Activated CD4-positive, alpha-beta T cell treated with anti-CD3 and anti-CD28 coated beads, Interleukin-2, amount 50 U/mL, for 4 hours (primary cell): Measurements from ENCODE around the gene MYOM1.
"Not testable (repeated sequence)": the region's sequence is repeated elsewhere in the genome, so short reads cannot be mapped to it uniquely, and the experiment has no call there.

Experiments
- DNase-seq, 2 experiments: peaks; one replicate each; pipeline ENCODE4 v3.0.0-alpha.2; 2020

The MYOM1 gene

DNA sequence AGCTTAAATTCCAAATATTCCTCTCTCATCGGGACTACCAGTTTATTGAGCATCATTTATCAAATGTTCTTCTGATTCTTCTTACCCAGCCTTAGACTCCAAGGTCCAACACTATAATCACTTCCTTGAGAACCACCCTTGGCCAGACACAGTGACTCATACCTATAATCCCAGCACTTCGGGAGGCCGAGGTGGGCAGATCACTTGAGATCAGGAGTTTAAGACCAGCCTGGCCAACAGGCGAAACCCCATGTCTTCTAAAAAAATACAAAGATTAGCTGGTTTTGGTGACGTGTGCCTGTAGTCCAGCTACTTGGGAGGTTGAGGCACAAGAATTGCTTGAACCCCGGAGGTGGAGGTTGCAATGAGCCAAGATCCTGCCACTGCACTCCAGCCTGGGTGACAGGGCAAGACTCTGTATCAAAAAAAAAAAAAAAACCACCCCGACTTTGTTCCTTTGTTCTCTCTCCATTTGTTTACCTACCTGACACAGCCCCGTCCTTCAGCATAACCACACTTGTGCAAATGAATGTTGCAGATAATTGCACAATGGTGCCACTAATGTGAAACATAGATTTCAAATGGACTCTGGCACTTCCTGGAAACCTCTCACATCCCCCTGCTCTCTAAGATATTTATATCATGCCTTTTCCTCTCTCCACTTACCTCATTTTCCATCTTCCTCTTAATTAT is 167.9 kb downstream of the MYOM1 start:
- DNase-seq, result no peak

DNA sequence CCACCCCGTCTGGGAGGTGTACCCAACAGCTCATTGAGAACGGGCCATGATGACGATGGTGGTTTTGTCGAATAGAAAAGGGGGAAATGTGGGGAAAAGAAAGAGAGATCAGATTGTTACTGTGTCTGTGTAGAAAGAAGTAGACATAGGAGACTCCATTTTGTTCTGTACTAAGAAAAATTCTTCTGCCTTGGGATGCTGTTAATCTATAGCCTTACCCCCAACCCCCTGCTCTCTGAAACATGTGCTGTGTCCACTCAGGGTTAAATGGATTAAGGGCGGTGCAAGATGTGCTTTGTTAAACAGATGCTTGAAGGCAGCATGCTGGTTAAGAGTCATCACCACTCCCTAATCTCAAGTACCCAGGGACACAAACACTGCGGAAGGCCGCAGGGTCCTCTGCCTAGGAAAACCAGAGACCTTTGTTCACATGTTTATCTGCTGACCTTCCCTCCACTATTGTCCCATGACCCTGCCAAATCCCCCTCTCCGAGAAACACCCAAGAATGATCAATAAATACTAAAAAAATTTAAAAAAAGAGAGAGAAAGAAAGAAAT is 169.8 kb downstream of the MYOM1 start:
- not testable (repeated sequence) for DNase-seq

DNA sequence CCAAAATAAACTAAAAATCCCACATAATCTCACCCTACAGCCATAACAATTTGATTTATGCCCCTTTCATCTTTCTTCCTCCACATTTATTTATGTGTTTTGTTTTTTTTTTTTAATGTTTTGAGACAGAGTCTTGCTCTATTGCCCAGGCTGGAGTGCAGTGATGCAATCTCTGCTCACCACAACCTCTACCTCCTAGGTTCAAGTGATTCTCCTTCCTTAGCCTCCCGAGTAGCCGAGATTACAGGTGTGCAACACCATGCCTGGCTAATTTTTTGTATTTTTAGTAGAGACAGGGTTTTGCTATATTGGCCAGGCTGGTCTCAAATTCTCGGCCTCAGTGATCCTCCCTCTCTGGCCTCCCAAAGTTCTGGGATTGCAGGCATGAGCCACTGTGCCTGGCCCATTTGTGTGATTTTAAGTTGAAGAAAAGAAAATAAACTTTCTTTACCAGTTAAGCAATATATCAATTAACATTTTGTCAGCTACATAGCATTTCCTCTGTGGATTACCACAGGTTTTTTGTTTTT is 170.9 kb downstream of the MYOM1 start:
- DNase-seq, result no peak

DNA sequence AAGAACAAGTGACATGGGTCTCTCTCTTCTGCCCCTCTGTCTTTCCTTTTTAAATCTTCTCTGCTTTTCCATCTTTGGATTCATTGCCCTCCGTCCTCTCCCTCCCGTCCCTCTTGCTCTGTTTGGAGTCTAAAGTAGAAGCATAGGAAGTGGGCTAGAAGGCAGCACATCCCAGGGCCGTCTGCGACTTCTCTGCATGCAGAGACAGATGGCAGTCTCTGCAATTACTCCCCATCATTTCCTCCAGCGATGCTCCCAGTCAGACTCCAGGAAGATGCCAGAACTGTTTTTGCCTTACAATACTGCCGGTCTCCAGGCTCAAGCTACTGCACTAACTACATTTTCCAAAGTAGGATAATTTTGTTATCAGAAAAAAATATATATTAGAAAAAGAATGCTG is 171.6 kb downstream of the MYOM1 start:
- DNase-seq, result no peak

DNA sequence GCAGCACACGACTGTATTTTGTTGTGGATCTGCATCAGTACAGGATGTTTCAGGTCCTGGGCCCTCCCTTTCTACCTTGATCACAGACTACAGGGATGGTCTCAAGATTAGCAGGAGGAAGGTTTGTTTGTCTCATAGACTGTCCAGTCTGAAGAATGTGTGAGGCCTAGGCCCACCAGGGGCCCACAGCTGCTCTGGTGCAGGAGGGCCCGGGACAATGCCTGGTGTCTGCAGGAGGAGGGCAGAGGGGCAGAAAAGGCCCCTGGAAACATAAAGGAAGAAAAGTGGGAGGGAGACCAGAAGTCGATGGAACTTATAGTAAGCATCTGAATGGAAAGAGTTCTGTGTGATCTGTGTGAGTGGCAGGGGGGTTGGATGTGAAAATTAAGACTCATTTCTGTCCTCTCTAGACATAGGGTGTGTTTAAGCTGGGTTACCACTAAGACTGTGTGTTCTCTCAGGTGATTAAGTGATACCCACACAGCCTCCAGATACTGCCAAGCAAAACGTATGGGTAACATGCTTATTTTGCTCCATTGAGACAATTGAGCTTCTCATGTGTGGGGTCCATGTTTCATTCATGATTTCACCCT is 173.5 kb downstream of the MYOM1 start:
- no peak for DNase-seq

DNA sequence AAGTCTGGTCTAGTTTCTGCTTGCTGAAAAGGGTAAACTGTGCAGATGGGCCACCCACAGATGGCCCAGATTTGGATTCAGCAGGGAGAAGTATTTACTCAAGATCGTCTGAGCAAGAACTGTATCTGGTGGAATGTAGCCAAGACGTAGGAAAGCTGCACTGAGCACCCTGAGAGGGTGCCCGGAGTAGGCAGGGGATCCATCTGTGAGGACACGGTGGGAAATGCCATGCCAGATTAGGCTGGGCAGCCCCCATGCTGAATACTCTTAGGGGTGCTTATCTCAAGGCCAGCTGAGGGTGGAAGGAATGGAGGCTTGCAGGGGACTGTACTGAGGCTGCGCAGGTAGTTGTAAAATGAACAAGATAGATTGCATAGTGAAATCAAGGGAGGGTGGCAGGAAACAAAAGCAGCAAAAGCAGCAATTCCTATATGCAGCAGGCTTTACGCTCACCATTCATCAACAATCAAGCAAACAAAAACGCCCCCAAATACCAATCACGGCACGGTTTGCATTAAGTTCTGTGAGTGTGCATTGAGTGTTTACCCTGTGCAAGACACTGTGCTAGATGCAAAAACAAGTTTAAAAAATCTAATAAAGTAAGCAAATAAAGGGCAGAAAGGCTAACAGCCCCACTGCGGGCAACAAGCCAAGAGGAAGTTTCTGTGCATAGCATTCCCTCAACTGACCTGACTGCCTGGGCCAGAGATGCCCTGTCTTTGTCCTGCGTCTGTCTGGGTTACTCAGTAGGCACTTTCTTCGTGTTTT is 174.7 kb downstream of the MYOM1 start:
- DNase-seq, result no peak

DNA sequence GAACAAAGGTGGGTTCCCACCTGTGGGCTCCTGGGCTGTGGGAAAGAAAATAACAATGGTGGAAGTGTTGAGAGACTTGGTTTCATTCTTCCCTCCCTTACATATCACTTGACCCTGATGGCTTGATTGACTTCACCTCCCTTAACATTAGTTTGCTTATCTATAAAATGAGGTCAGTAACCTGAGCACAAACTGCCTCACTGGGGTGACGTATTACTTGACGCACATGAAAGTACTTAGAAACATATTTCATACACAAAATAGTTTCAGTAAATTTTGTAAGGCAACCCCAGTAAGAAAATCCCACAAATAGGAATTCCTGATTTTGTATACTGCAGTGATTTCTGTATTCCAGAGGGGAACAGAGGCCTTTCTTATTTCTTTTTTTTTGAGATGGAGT is 177.4 kb downstream of the MYOM1 start:
- DNase-seq, result no peak

DNA sequence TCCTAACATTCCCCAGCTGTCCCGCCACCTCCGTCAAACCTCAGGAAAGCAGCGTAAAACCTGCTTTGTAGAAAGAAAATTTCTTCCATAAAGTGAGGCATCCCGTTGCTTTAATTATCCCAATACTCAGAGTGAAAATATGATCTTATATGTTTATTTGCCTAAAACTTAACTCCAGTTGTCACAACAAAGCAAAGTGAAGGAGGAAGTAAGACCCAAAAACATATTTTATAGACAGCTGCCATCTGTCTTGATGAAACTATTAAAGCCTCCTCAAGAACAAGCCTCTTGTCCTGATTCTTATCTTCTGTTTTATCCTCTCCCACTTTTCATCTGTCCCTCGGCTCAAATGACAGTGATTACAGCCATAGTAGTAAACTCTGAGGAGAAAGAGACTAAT is 177.9 kb downstream of the MYOM1 start:
- DNase-seq, result no peak

DNA sequence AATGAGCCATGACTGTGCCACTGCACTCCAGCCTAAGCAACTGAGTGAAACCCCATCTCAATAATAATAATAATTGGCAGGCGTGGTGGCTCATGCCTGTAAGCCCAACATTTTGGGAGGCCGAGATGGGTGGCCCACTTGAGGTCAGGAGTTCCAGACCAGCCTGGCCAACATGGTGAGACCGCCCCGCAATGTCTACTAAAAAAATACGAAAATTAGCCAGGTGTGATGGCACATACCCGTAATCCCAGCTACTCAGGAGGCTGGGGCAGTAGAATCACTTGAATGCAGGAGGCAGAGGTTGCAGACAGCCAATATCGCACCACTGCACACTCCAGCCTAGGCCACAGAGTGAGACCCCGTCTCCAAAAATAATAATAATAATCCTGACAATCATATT is 178.9 kb downstream of the MYOM1 start:
- DNase-seq, result no peak

DNA sequence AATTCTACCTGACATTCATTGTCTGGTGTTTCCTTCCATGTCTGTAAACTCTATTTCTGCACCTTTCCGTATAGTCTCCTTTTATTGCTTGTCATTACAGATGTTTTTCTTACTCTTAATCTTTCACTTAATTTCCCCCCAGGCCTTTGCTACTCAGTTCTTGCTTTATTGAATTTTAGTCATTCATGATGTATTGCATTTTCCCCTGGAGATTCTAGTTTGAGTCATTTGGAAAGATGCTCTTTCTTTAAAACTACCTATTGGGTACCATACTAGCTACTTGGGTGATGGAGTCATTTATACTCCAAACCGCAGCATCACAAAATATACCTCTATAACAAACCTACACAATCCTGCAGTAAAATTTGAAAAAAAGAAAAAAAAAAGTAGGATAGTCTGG is 179.6 kb downstream of the MYOM1 start:
- no peak for DNase-seq

DNA sequence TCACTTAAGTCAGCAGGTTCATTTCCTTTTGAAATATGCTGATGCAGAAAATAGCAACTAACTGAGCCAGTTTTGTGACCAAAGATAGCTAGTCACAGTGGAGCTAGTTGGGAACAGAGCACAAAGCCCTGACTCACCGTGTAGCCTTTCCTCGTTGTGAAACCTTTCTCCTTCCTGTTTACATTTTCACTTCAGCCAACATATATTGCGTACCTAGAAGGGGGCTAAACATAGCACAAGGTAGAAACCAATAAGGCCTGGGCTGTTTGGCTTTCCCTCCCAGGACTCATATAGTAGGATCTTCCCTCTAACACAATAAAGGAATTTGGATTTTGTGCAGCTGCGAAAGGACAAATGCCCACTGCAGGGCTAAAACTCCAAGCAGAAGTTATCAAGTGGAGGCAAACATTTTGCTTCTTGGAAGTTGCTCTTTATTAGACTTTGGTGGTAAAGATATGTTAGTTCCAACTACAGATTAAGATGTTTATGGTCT is 182.3 kb downstream of the MYOM1 start:
- no peak for DNase-seq

DNA sequence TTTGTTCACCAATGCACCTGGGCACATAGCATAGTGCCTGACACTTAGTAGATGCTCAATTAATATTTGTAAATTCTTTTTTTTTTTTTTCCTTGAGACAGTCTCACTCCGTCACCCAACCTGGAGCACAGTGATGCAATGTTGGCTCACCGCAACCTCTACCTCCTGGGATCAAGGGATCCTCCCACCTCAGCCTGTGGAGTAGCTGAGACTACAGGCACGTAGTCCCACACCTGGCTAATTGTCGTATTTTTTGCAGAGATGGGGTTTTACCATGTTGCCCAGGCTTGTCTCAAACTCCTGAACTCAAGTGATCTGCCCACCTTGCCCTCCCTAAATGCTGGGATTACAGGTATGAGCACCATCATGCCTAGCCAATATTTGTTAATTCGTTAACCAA is 183.7 kb downstream of the MYOM1 start:
- DNase-seq, result no peak

DNA sequence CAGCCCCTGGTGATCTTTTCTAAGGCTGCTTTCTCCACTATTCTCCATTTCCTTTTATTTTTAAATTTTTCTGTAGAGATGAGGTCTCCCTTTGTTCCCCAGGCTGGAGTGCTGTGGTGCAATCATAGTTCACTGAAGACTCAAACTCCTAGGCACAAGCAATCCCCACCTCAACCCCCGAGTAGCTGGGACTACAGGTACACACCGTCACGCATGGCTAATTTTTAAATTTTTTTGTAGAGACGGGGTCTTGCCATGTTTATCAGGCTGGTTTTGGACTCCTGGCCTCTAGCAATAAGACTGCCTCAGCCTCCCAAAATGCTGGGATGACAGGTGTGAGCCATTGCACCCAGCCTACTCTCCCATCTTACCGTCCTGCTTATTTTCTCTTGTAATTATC is 184.1 kb downstream of the MYOM1 start:
- no peak for DNase-seq

DNA sequence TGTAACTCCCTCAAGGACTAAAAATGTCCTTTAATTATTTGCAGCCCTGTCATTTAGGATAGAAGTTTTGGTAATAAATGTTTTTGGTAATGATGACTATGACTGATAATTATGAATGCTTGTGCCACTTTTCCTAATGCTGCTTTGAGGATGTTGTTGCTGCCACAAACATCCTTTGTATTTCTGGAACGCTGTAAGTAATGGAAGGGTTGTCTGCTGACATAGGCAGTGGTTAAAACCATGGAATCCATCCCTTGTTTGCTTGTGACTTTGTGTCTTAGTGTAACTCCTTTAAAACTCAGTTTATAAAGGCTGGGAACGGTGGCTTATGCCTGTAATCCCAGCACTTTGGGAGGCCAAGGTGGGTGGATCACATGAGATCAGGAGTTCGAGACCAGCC is 187.0 kb downstream of the MYOM1 start:
- no peak for DNase-seq

DNA sequence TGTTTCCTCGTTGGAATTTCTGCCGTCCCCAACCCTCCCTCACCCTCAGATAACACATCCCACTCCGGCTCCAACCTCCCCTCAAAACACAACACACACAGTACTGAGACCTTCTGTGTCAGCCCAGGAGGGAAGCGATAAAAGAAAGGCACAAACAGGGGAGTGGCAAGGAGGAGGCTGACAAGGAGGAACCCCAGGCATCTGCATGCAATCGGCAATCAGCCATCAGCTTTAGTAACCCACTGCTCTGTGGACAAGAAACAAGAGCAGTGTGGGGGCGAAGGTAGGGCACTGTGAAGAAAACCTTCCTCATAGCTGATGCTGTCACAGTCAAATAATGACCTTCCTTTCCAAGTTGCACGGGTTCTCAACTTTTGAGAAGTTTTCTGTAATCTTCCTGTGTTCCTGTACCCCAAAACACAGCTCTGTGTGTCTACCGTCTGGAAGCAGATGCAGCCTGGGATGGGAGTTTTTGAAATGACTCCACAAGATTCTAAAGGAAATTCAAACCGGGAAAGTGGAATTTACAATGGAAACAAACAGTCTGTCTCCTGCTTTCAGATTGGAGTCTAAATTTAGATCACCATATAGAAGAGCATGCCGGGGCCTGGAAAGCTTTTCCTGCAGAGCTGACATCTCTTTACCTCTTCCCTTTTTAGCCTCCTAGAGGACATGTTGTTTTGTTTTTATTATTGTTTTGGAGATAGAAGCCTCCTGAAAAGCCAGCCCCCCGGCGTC is 190.4 kb downstream of the MYOM1 start:
- no peak for DNase-seq

DNA sequence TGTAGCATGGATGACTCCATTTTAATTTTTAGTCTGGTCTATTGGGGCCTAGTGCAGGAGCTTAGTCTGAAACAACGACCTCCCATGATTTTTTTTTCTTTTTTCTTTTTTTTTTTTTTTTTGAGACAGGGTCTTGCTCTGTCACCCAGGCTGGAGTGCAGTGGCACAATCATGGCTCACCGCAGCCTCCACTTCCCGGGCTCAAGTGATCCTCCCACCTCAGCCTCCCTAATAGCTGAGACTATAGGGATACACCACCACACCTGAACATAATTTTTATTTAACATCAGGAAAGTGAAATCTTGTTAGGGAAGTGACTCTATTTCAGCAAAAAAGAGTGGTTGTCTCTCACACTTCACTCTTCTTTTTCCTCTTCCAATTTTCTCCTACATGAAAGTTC is 191.7 kb downstream of the MYOM1 start:
- DNase-seq, result not testable (repeated sequence)

DNA sequence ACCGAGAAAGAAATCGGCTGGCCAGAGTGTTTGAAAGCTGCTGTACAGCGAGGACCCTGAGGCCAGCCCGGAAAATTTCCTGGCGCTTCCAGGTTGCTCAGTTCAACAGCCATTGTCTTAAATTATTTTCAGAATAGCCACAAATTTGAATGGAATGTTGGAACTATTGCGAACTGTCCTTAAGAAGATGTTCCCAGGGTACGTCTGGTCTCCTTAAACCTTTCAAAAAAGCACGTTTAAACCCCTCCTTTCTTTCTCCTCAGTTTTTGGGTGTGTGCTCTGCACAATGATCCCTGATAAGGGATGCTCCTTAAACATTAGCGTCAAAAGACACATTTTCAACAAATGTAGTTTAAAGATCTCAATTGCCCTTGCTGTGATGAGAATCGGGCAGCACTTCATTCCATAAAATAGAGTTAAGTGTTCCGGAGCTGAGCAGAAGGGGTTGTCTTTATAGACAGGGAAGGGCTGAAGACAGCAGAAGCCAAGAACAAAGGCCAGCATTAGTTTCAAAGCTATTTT is 192.3 kb downstream of the MYOM1 start:
- DNase-seq, result no peak

DNA sequence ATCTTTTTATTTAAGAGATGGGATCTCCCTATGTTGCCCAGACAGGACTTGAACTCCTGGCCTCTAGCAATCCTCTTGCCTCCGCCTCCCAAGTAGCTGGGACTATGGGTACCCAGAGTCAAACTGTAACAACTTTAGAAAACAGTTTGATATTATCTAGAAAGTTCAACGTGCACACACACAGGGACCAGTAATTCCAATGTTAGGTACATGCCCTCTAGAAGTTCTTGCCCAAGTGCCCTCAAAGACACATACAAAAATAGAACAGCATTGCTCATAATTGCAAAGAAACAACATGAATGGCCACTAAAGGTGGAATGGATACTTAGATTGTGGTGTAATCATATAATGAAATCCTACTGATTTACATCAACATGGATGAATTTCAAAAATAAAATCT is 194.2 kb downstream of the MYOM1 start:
- DNase-seq, result no peak

DNA sequence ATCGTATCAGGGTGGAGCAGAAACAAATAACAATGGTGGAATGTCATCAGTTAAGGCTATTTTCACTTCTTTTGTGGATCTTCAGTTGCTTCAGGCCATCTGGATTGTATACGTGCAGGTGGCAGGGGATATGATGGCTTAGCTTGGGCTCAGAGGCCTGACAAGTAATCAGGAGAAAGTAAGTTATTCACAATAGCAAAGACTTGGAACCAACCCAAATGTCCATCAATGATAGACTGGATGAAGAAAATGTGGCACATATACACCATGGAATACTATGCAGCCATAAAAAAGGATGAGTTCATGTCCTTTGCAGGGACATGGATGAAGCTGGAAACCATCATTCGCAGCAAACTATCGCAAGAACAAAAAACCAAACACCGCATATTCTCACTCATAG is 196.2 kb downstream of the MYOM1 start:
- DNase-seq, result not testable (repeated sequence)
